ENCODE results near the gene MAP1LC3B2.

The MAP1LC3B2 gene

DNA sequence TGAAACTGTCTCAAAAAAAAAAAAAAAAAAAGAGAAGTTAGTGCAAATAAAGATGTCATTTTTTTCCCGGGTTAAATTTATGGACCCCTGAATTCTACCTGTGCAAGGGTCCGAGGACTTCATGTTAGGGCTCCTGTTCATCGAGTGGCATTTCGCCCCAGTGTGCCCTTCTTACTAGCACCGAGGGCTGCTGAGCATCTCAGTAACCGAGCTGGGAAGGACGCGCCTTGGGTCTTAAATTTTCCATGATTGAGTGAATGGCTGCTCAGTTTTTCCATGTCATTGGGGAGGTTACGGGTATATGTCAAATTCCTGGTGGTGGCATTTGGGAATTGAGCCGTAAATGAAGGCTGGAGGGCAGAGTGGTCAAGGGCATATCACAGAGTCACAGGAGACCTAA lies 34.9 kb upstream of the MAP1LC3B2 start:
- TF ChIP-seq, protein P1, sequence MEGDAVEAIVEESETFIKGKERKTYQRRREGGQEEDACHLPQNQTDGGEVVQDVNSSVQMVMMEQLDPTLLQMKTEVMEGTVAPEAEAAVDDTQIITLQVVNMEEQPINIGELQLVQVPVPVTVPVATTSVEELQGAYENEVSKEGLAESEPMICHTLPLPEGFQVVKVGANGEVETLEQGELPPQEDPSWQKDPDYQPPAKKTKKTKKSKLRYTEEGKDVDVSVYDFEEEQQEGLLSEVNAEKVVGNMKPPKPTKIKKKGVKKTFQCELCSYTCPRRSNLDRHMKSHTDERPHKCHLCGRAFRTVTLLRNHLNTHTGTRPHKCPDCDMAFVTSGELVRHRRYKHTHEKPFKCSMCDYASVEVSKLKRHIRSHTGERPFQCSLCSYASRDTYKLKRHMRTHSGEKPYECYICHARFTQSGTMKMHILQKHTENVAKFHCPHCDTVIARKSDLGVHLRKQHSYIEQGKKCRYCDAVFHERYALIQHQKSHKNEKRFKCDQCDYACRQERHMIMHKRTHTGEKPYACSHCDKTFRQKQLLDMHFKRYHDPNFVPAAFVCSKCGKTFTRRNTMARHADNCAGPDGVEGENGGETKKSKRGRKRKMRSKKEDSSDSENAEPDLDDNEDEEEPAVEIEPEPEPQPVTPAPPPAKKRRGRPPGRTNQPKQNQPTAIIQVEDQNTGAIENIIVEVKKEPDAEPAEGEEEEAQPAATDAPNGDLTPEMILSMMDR (IDR thresholded peaks at IDR 0.05): no peak

DNA sequence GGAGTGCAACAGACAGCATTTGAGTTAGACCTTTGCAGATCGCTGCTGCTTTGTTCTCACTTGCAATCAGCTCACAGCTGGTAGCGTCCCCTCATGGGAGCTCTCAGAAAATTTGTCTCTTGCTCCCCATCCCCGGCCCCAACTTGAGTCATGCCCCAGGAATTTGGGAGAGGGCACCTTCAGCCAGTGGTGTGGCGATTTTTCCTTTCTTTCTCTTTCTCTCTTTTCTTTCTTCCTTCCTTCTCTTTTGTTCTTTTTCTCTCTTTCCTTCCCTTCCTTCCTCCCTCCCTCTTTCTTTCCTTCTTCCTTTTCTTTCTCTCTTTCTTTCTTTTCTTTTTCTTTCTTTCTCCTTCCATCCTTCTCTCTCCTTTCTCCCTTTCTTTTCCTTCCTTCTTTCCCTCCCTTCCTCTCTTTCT lies 34.2 kb upstream of the MAP1LC3B2 start:
- TF ChIP-seq, protein P1 (IDR thresholded peaks at IDR 0.05): no peak

DNA sequence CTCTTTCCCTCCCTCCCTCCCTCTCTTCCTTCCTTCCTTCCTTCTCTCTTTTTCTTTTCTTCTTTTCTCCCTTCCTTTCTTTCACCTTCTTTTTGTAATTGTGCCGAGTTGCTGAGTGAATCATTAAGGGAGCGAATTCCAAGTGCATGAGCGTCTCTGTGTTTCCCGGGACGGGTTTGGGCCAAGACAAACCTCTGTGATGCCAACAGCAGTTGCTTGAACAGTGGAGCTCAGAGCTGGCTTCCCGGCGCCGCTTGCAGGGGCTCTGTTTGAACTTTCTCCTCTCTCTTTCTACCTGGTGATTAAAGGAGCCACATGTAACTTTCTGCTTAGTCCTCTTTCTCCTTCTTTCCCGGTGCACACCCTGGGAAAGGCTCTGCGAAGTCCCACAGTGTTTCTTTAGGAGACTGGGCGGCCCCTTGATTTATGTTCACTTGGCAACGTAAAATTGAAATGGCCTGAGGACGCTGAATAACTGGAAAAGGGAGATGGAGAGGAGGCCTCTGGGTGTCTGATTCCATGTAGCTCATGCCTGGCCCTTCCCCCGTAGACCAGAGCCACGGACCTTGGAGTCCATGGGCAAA lies 33.7 kb upstream of the MAP1LC3B2 start:
- TF ChIP-seq, protein P1 (IDR thresholded peaks at IDR 0.05): no peak

DNA sequence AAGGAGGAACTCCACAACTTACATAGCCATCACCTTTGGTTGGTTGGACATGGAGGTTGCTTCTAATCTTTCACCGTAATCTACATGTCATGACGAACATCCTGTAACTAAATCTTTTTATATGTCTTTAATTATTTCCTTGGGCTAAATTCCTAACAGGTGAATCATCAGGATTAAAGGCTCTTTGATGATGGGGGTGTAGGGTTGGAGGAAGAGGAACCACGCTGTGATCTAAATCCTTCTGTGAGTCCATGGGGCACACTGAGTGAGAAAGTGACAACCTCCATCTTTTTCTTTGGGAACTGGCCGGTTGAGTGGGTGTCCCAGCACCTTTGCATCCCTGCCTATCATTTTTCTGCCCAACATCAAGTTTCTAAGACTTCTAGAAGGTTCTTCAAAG lies 31.1 kb upstream of the MAP1LC3B2 start:
- TF ChIP-seq, protein P1 (IDR thresholded peaks at IDR 0.05): no peak

DNA sequence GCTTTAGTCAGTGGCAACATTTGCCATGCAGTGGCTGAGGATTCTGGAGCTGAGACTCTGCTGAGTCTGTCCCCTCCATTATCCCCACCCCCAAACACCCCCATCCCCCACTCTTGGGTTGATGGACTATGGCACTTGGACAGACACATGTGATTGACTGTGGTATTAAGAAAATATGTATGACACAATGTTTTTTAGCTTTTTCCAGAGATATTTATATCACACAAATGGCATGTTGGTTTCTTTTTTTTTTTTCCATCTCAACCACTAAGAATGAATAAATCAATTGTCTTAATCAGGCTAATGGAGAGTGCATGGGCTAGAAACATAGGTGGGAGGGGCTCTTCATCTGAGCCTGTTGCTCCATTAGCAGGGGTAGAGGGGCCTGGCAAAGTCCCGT lies 30.7 kb upstream of the MAP1LC3B2 start:
- TF ChIP-seq, protein P1 (IDR thresholded peaks at IDR 0.05): no peak

DNA sequence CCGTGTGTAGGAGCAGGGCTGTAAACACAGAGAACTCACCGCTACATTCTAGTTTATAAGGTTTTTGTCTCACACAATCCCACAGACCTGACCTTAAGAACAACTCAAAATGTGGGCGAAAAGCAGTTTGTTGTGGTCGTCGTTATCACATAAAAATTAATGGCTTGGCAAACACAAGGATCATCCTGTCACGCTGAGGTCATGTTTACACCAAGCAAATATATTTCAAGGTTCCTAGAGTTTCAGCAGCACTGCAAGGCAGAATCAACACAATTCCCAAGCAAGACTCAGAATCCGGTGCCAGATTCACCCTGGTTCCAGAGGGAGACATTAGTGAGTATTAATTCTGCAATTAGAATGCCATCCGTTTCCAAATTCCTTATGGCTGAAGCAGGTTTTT lies 30.1 kb upstream of the MAP1LC3B2 start:
- TF ChIP-seq, protein P1 (IDR thresholded peaks at IDR 0.05): no peak

DNA sequence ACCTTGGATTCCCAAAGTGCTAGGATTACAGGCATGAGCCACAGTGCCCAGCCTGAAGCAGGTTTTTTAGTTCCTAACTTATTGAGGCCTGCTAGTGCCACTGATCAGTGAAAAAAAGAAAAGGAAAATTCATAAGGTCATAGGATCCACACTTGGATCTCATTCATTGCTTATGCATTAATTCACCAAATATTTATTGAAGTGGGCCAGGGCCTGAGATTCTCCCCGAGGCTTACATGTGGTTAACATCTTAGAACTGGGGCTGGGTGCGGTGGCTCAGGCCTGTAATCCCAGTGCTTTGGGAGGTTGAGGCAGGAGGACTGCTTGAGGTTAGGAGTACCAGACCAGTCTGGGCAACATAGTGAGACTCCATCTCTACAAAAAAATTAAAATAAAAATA lies 29.5 kb upstream of the MAP1LC3B2 start:
- TF ChIP-seq, protein P1 (IDR thresholded peaks at IDR 0.05): no peak

DNA sequence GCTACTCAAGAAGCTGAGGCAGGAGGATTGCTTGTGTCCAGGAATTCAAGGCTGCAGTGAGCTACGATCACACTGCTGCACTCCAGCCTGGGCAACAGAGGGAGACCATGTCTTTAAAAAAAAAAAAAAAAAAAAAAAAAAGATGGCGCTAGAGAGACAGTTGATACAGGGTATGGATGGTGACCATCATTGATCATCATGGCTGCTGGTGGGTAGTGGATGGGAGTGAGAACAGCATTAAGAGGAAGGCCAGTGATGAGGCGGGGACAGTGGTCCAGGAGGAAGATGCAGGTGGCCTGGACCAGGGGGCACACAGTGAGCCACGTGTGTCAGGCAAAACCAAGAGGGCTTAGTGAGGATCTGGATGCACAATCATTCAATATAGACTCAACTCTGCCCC lies 26.8 kb upstream of the MAP1LC3B2 start:
- TF ChIP-seq, protein P1 (IDR thresholded peaks at IDR 0.05): no peak

All from LNCAP (cell line).